ENCODE data around the gene TEX2.
"Not testable (repeated sequence)": the region's sequence is repeated elsewhere in the genome, so short reads cannot be mapped to it uniquely, and the experiment has no call there.

Gene TEX2

GRCh38 chr17:64213995-64214811 lies 48.9 kb downstream of the TEX2 start:
- no peak for DNase-seq (ENCODE audit: low spot score)

- DNase-seq (ENCODE audit: low spot score) = no peak
Measured at GRCh38 chr17:64212122-64212521, 50.9 kb downstream of the TEX2 start.

GRCh38 chr17:64209983-64210382 lies 53.1 kb downstream of the TEX2 start:
- DNase-seq (ENCODE audit: low spot score) = no peak

GRCh38 chr17:64209356-64209941 lies 53.6 kb downstream of the TEX2 start:
- DNase-seq (ENCODE audit: low spot score) = no peak

GRCh38 chr17:64208656-64209055 lies 54.4 kb downstream of the TEX2 start:
- DNase-seq (ENCODE audit: low spot score) = not testable (repeated sequence)

- DNase-seq (ENCODE audit: low spot score) = no peak
Measured at GRCh38 chr17:64205804-64206203, 57.3 kb downstream of the TEX2 start.

- no peak for DNase-seq (ENCODE audit: low spot score)
Measured at GRCh38 chr17:64203630-64204029, 59.4 kb downstream of the TEX2 start.

GRCh38 chr17:64202683-64203344 lies 60.2 kb downstream of the TEX2 start:
- no peak for DNase-seq (ENCODE audit: low spot score)

- DNase-seq (ENCODE audit: low spot score) = no peak
Measured at GRCh38 chr17:64200080-64201032, 62.7 kb downstream of the TEX2 start.

- DNase-seq (ENCODE audit: low spot score) = no peak
Measured at GRCh38 chr17:64198331-64199090, 64.5 kb downstream of the TEX2 start.

GRCh38 chr17:64196601-64197000 lies 66.5 kb downstream of the TEX2 start:
- DNase-seq (ENCODE audit: low spot score) = no peak

GRCh38 chr17:64193561-64193960 lies 69.5 kb downstream of the TEX2 start:
- DNase-seq (ENCODE audit: low spot score) = no peak

GRCh38 chr17:64192589-64192988 lies 70.5 kb downstream of the TEX2 start:
- no peak for DNase-seq (ENCODE audit: low spot score)

- no peak for DNase-seq (ENCODE audit: low spot score)
Measured at GRCh38 chr17:64190472-64190871, 72.6 kb downstream of the TEX2 start.

GRCh38 chr17:64188088-64188487 lies 75.0 kb downstream of the TEX2 start:
- DNase-seq (ENCODE audit: low spot score) = no peak

GRCh38 chr17:64187093-64187895 lies 75.8 kb downstream of the TEX2 start:
- peak; percentile 36 for DNase-seq (ENCODE audit: low spot score)

- DNase-seq (ENCODE audit: low spot score) = no peak
Measured at GRCh38 chr17:64186171-64187092, 76.6 kb downstream of the TEX2 start.

GRCh38 chr17:64185557-64185956 lies 77.5 kb downstream of the TEX2 start:
- not testable (repeated sequence) for DNase-seq (ENCODE audit: low spot score)

- no peak for DNase-seq (ENCODE audit: low spot score)
Measured at GRCh38 chr17:64185101-64185500, 78.0 kb downstream of the TEX2 start.
